HG03432 (cell line): ENCODE data around the gene BET1L.
"Not testable (repeated sequence)": the region's sequence is repeated elsewhere in the genome, so short reads cannot be mapped to it uniquely, and the experiment has no call there.

Experiments used
- ATAC-seq: cut with Tn5 transposase; IDR thresholded peaks from one replicate; pipeline ENCODE4 v1.9.1; 2021; ENCODE audit warnings: mild to moderate bottlenecking, moderate library complexity; ENCODE audit not compliant: unreplicated experiment

BET1L gene

GRCh38 chr11:207208-207862 lies at the start of gene BET1L, which contains the start of gene RIC8A:
Gene BET1L (minus strand): TSS chr11:207399. CDS start chr11:207321, 78 bp downstream.
Gene RIC8A (plus strand): TSS chr11:207708. CDS start chr11:208855, 1,147 bp downstream.
- peak; percentile 74 for ATAC-seq

- ATAC-seq: no peak
Measured at GRCh38 chr11:255816-256215, 48.6 kb upstream of the BET1L start.

GRCh38 chr11:255176-255575 lies 48.0 kb upstream of the BET1L start:
- ATAC-seq: no peak

GRCh38 chr11:253886-254270 lies 46.7 kb upstream of the BET1L start:
- no peak for ATAC-seq

GRCh38 chr11:253160-253885 lies 46.1 kb upstream of the BET1L start:
- no peak for ATAC-seq

GRCh38 chr11:252666-253065 lies 45.5 kb upstream of the BET1L start:
- no peak for ATAC-seq

GRCh38 chr11:251550-251949 lies 44.4 kb upstream of the BET1L start:
- ATAC-seq: no peak

- no peak for ATAC-seq
Measured at GRCh38 chr11:250740-251299, 43.6 kb upstream of the BET1L start.

- ATAC-seq: no peak
Measured at GRCh38 chr11:250274-250673, 43.1 kb upstream of the BET1L start.

GRCh38 chr11:249062-249461 lies 41.9 kb upstream of the BET1L start:
- ATAC-seq: no peak

GRCh38 chr11:244376-244775 lies 37.2 kb upstream of the BET1L start:
- no peak for ATAC-seq

- ATAC-seq: no peak
Measured at GRCh38 chr11:241634-242033, 34.4 kb upstream of the BET1L start.

- ATAC-seq: no peak
Measured at GRCh38 chr11:240315-240714, 33.1 kb upstream of the BET1L start.

- ATAC-seq: not testable (repeated sequence)
Measured at GRCh38 chr11:238346-238745, 31.1 kb upstream of the BET1L start.

- ATAC-seq: peak; percentile 88
Measured at GRCh38 chr11:236774-237767, 29.9 kb upstream of the BET1L start, which contains the start of gene PSMD13. Gene PSMD13 (plus strand): TSS chr11:236976. CDS start chr11:237050, 74 bp downstream.

- ATAC-seq: peak; percentile 79
Measured at GRCh38 chr11:235997-236773, 29.0 kb upstream of the BET1L start, which contains the start of gene SIRT3. Gene SIRT3 (minus strand): TSS chr11:236342. CDS start chr11:236328, 14 bp downstream.

GRCh38 chr11:235609-235996 lies 28.4 kb upstream of the BET1L start:
- ATAC-seq: peak; percentile 20

GRCh38 chr11:235180-235579 lies 28.0 kb upstream of the BET1L start:
- ATAC-seq: no peak

- ATAC-seq: no peak
Measured at GRCh38 chr11:232783-233565, 25.8 kb upstream of the BET1L start.
